GM10266 (cell line): ENCODE results near the gene MYO5A.

Experiments used
- DNase-seq: peaks from one replicate; pipeline ENCODE4 v3.0.0; 2012; ENCODE audit errors: extremely low spot score
- TF ChIP-seq, protein P1 (sequence below): IDR thresholded peaks from 2 replicates; pipeline ENCODE4 v1.5.1; 2012; ENCODE audit warnings: mild to moderate bottlenecking, low read depth; ENCODE audit not compliant: control insufficient read depth, insufficient read depth; ENCODE audit errors: missing control alignments

The MYO5A gene

DNA sequence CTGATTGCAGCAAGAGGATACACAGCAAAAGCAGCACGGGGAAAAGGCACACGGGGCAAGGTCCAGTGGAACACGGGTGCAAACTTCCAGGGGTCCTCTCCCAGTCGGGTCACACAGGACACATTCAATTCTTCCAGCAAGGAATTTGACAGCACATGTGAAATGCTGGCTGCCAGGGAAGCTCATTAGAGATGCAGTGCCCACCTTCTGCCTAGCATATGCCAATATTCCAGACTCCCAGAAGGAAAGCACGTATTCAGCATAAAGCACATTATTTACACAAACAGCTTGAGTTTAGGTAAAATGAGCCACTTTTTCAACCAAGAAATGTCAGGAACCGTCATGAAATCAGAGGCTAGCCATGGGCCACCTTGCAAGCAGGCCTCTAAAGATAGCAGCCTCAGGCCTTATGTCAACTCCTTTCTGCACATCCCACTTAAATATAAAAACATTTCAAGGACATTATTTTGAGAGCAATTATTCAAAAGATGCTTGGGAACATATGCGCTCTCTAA lies 252.4 kb downstream of the MYO5A start:
- TF ChIP-seq, protein P1, sequence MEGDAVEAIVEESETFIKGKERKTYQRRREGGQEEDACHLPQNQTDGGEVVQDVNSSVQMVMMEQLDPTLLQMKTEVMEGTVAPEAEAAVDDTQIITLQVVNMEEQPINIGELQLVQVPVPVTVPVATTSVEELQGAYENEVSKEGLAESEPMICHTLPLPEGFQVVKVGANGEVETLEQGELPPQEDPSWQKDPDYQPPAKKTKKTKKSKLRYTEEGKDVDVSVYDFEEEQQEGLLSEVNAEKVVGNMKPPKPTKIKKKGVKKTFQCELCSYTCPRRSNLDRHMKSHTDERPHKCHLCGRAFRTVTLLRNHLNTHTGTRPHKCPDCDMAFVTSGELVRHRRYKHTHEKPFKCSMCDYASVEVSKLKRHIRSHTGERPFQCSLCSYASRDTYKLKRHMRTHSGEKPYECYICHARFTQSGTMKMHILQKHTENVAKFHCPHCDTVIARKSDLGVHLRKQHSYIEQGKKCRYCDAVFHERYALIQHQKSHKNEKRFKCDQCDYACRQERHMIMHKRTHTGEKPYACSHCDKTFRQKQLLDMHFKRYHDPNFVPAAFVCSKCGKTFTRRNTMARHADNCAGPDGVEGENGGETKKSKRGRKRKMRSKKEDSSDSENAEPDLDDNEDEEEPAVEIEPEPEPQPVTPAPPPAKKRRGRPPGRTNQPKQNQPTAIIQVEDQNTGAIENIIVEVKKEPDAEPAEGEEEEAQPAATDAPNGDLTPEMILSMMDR = no peak
- no peak for DNase-seq

GRCh38 chr15:52263563-52264282 lies 265.0 kb downstream of the MYO5A start:
- no peak for DNase-seq
- TF ChIP-seq, protein P1 = no peak

GRCh38 chr15:52262364-52262763 lies 266.3 kb downstream of the MYO5A start:
- DNase-seq = no peak
- TF ChIP-seq, protein P1 = no peak

DNA sequence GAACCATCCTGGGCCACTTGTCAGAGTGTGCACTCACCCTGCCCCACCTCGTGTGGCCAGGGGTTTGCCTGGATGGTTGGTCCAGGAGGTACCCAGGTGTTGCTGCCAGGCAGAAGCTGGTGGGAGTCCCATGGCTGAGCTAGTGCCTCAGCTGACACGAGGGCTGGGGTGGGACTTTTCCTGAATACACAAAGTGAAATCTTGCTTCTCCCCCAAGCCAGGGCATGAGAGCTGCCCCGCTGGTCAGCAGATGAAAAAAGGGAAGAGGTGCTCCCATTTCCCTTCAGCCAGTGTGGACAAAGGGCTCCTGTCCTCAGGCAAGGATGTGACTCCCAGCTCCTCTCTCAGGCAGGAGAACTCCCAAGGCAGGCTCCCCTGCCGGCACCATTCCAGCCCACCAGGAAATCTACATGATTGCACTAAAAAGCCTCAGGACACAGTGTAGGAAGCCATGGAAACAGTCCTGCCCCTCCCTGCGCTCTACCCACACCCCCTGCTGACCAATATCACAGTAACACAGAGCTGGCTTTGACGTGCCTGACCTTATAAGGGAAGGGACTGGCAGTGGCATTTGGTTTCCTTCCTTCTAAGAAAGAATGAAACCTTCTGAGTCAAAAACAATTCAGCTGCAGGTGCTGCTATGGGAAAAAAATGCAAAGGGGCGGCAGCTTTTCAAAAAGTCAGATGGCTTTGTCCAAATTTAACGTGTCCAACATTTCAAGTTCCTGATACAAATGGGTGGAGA lies 267.0 kb downstream of the MYO5A start:
- DNase-seq = peak; percentile 80
- TF ChIP-seq, protein P1 = no peak

- DNase-seq = no peak
- TF ChIP-seq, protein P1 = no peak
Measured at GRCh38 chr15:52261026-52261425, 267.7 kb downstream of the MYO5A start.

DNA sequence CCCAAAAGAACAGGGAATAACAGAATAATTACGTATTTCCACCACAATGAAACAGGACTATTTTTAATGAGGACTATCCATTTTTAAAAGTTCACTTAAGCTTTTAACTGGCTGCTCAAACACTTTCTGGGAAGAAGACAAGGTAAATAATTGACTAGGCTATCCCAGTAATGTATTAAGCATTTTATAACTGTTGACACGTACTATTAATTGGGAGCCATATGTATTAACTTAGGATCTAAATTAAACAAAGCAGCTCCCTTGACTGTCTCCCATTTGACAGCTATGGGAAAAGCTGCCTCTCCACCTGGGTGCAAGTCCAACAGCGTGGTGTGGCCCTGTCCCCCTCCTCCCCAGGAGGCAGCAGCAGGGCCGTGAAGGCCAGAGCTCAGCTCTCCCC lies 269.2 kb downstream of the MYO5A start:
- TF ChIP-seq, protein P1 = no peak

GRCh38 chr15:52258461-52258860 lies 270.2 kb downstream of the MYO5A start:
- TF ChIP-seq, protein P1 = no peak
- no peak for DNase-seq

More for the DNA sequence above, 269.2 kb downstream of the MYO5A start:
- DNase-seq = no peak
